C4-2B (cell line): Measurements from ENCODE around the gene CACNB2.

ENCODE experiments used
- H3K27ac ChIP-seq: fragments of 450-650 bp; 2 replicates; pipeline ENCODE4 v1.5.1; 2017
- ZFX ChIP-seq: fragments of 450-650 bp; IDR thresholded peaks from 2 replicates; pipeline ENCODE4 v1.6.1; 2017
- TF ChIP-seq, protein P1 (sequence below): fragments of 450-650 bp; conservative IDR thresholded peaks from 2 replicates; pipeline ENCODE4 v1.5.1; 2017; ENCODE audit warnings: mild to moderate bottlenecking

The CACNB2 gene

DNA sequence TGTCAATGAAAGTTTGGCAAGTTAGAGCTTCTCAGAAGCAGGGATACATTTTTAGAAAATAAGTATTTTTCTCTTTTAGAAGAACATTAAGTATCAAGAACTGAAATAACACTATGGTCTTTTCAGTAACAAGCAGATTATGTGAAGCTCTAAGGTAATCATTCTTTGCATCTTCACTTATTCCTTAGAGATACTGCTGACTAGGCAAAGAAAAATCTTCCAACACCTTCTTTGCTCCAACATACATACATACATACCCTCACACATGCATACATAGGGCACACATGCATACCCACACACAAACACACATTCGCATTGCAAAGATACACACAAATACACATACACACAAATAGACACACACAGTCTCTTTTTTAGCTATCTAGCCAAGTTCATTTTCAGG, 37.8 kb upstream of the CACNB2 start:
- no peak overlapping the region for H3K27ac ChIP-seq
- no peak for TF ChIP-seq ZFX
- TF ChIP-seq, protein P1, sequence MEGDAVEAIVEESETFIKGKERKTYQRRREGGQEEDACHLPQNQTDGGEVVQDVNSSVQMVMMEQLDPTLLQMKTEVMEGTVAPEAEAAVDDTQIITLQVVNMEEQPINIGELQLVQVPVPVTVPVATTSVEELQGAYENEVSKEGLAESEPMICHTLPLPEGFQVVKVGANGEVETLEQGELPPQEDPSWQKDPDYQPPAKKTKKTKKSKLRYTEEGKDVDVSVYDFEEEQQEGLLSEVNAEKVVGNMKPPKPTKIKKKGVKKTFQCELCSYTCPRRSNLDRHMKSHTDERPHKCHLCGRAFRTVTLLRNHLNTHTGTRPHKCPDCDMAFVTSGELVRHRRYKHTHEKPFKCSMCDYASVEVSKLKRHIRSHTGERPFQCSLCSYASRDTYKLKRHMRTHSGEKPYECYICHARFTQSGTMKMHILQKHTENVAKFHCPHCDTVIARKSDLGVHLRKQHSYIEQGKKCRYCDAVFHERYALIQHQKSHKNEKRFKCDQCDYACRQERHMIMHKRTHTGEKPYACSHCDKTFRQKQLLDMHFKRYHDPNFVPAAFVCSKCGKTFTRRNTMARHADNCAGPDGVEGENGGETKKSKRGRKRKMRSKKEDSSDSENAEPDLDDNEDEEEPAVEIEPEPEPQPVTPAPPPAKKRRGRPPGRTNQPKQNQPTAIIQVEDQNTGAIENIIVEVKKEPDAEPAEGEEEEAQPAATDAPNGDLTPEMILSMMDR, result no peak

GRCh38 chr10:18104223-18104872, 35.9 kb upstream of the CACNB2 start:
- no peak for TF ChIP-seq ZFX
- TF ChIP-seq, protein P1, result peak; percentile 87
- H3K27ac ChIP-seq, result no peak overlapping the region

- H3K27ac ChIP-seq, result no peak overlapping the region
- TF ChIP-seq, protein P1, result no peak
- no peak for TF ChIP-seq ZFX
These were observed 30.8 kb upstream of the CACNB2 start for GRCh38 chr10:18109341-18109870.

- no peak overlapping the region for H3K27ac ChIP-seq
- TF ChIP-seq, protein P1, result no peak
- TF ChIP-seq ZFX, result no peak
These were observed 26.3 kb upstream of the CACNB2 start for GRCh38 chr10:18113881-18114280.

DNA sequence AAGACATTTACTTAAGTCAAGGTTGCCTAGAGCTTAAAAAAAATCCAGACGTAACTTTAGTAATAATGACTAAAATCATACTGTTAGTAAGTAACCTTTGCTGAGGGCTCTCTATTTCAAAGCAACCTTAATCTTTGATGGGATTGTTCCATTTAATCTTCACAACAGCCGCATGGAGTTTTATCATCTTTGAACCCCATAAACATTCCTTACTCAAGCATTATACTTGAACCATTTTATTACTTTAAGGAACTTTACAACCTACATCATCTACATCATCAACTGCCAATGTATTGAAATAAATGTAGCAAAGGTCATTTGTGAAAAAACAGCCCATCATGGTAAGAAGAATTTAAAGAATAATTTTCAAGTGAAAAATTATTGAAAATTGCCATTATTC, 22.9 kb upstream of the CACNB2 start:
- TF ChIP-seq ZFX, result no peak
- TF ChIP-seq, protein P1, result no peak
- H3K27ac ChIP-seq, result no peak overlapping the region

- H3K27ac ChIP-seq, result no peak overlapping the region
- TF ChIP-seq, protein P1, result no peak
- TF ChIP-seq ZFX, result no peak
These were observed 17.5 kb upstream of the CACNB2 start for GRCh38 chr10:18122753-18123152.

- TF ChIP-seq ZFX, result no peak
- TF ChIP-seq, protein P1, result no peak
- no peak overlapping the region for H3K27ac ChIP-seq
These were observed 7.2 kb upstream of the CACNB2 start for GRCh38 chr10:18133046-18133445.
